AG20443 (cell line): ENCODE measurements around the gene TIMM23B.
"Not testable (repeated sequence)": the region's sequence is repeated elsewhere in the genome, so short reads cannot be mapped to it uniquely, and the experiment has no call there.

ENCODE experiments used
- DNase-seq: peaks from one replicate; pipeline ENCODE4 v3.0.0; 2012; ENCODE audit warnings: low spot score, mixed read lengths

The TIMM23B gene

GRCh38 chr10:49977756-49978155, 35.9 kb downstream of the TIMM23B start:
- not testable (repeated sequence) for DNase-seq

GRCh38 chr10:49987207-49987606, 45.4 kb downstream of the TIMM23B start:
- DNase-seq, result not testable (repeated sequence)

- not testable (repeated sequence) for DNase-seq
Observed at GRCh38 chr10:49988376-49988775, 46.5 kb downstream of the TIMM23B start, which contains the start of gene AGAP6. TSS of gene AGAP6 (plus strand) at chr10:49988406. CDS start at chr10:49988716, 310 bp downstream.

GRCh38 chr10:49995321-49995720, 53.5 kb downstream of the TIMM23B start:
- DNase-seq, result not testable (repeated sequence)

GRCh38 chr10:50014024-50014423, 72.2 kb downstream of the TIMM23B start:
- DNase-seq, result not testable (repeated sequence)

- peak; percentile 8 for DNase-seq
Observed at GRCh38 chr10:50015596-50016220, 73.9 kb downstream of the TIMM23B start.

- DNase-seq, result not testable (repeated sequence)
Observed at GRCh38 chr10:50016926-50017325, 75.1 kb downstream of the TIMM23B start.

- peak; percentile 24 for DNase-seq
Observed at GRCh38 chr10:50017646-50018045, 75.8 kb downstream of the TIMM23B start.

- DNase-seq, result peak; percentile 1
Observed at GRCh38 chr10:50019279-50019678, 77.4 kb downstream of the TIMM23B start.

- DNase-seq, result peak; percentile 1
Observed at GRCh38 chr10:50020451-50021024, 78.7 kb downstream of the TIMM23B start.

GRCh38 chr10:50021646-50022045, 79.8 kb downstream of the TIMM23B start:
- DNase-seq, result peak; percentile 3
